ENCODE results near the gene POPDC3.

DNA sequence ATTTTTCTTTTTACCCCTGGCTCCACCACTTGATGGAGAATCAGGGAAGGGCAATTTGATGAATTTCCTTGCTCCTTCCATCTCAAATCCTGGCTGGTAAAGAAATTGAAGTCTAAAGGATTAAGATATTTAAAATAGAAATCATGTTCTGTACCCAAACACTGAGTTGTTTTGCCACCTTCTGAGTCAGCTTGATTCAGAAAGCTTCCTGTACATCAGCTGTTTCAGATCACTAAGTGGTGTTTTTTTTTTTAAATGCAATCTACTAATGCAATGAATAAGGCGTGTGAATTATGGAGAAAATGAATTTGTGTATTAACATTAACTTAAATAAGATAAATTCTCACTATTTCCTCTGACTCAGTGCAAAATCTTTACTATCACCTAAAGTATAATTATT, 11.5 kb upstream of the POPDC3 start:
- no peak for TF ChIP-seq CTCF (IDR thresholded peaks at IDR 0.05)
- TF ChIP-seq POLR2A (IDR thresholded peaks at IDR 0.05), result no peak
